ENCODE measurements around the gene MALAT1.

The MALAT1 gene

GRCh38 chr11:65474864-65475263 lies 24.0 kb upstream of the MALAT1 start (continued):
- TF ChIP-seq CSRNP3 (CRISPR knock-in tag; IDR thresholded peaks at IDR 0.05) (no peak), GLIS3 (CRISPR knock-in tag; IDR thresholded peaks at IDR 0.05) (no peak)

GRCh38 chr11:65476632-65477148 lies 22.2 kb upstream of the MALAT1 start:
- no peak for ATAC-seq
- no peak for TF ChIP-seq ISL1 (CRISPR knock-in tag; IDR thresholded peaks at IDR 0.05)
- TF ChIP-seq ZNF70 (CRISPR knock-in tag; IDR thresholded peaks at IDR 0.05), result no peak
- no peak for TF ChIP-seq TOX (CRISPR knock-in tag; IDR thresholded peaks at IDR 0.05; ENCODE audit: borderline replicate concordance)
- no peak for TF ChIP-seq GLIS3 (CRISPR knock-in tag; IDR thresholded peaks at IDR 0.05)
- no peak for TF ChIP-seq OSR1 (CRISPR knock-in tag; IDR thresholded peaks at IDR 0.05)
- TF ChIP-seq ZC3H10 (CRISPR knock-in tag; IDR thresholded peaks at IDR 0.05), result no peak
- TF ChIP-seq ARNTL (CRISPR knock-in tag; IDR thresholded peaks at IDR 0.05; ENCODE audit: borderline replicate concordance, low read depth), result no peak
- TF ChIP-seq POU6F1 (CRISPR knock-in tag; IDR thresholded peaks at IDR 0.05; ENCODE audit: borderline replicate concordance, low read depth), result no peak
- TF ChIP-seq ZNF8 (CRISPR knock-in tag; IDR thresholded peaks at IDR 0.05), result no peak
- no peak for TF ChIP-seq CREB5 (CRISPR knock-in tag; IDR thresholded peaks at IDR 0.05; ENCODE audit: low read depth)

GRCh38 chr11:65477149-65477965 lies 21.5 kb upstream of the MALAT1 start:
- ATAC-seq, result peak; percentile 78
- TF ChIP-seq RARB (CRISPR knock-in tag; IDR thresholded peaks at IDR 0.05) (no peak), PPARA (CRISPR knock-in tag; IDR thresholded peaks at IDR 0.05; ENCODE audit: borderline replicate concordance) (no peak), BACH2 (CRISPR knock-in tag; IDR thresholded peaks at IDR 0.05; ENCODE audit: borderline replicate concordance) (no peak), TCF4 (CRISPR knock-in tag; IDR thresholded peaks at IDR 0.05; ENCODE audit: borderline replicate concordance) (no peak), OSR1 (CRISPR knock-in tag; IDR thresholded peaks at IDR 0.05) (no peak), GLIS3 (CRISPR knock-in tag; IDR thresholded peaks at IDR 0.05) (no peak; the same call in 1 of the 2 replicates), ESRRG (CRISPR knock-in tag; IDR thresholded peaks at IDR 0.05) (no peak), ZFP3 (CRISPR knock-in tag; IDR thresholded peaks at IDR 0.05) (peak; percentile 67; the same call in 1 of the 2 replicates), ZC3H10 (CRISPR knock-in tag; IDR thresholded peaks at IDR 0.05) (no peak; the same call in 1 of the 2 replicates), CREB5 (CRISPR knock-in tag; IDR thresholded peaks at IDR 0.05; ENCODE audit: low read depth) (no peak), ZNF70 (CRISPR knock-in tag; IDR thresholded peaks at IDR 0.05) (no peak), ISL1 (CRISPR knock-in tag; IDR thresholded peaks at IDR 0.05) (no peak), TSHZ2 (CRISPR knock-in tag; IDR thresholded peaks at IDR 0.05) (peak; percentile 43; the same call in 1 of the 2 replicates), CSDC2 (CRISPR knock-in tag; IDR thresholded peaks at IDR 0.05) (peak; percentile 48; the same call in 1 of the 2 replicates), TOX (CRISPR knock-in tag; IDR thresholded peaks at IDR 0.05; ENCODE audit: borderline replicate concordance) (no peak), POU6F1 (CRISPR knock-in tag; IDR thresholded peaks at IDR 0.05; ENCODE audit: borderline replicate concordance, low read depth) (no peak), SNAI2 (CRISPR knock-in tag; IDR thresholded peaks at IDR 0.05) (no peak), ZNF565 (CRISPR knock-in tag; conservative IDR thresholded peaks at IDR 0.05; ENCODE audit: low read depth) (peak; percentile 82; the same call in 1 of the 2 replicates), ARNTL (CRISPR knock-in tag; IDR thresholded peaks at IDR 0.05; ENCODE audit: borderline replicate concordance, low read depth) (no peak), ZNF8 (CRISPR knock-in tag; IDR thresholded peaks at IDR 0.05) (no peak), PATZ1 (CRISPR knock-in tag; IDR thresholded peaks at IDR 0.05; ENCODE audit: borderline replicate concordance) (no peak; the same call in 1 of the 2 replicates), ZFP30 (CRISPR knock-in tag; IDR thresholded peaks at IDR 0.05) (no peak)

All from SK-N-SH treated with all-trans-retinoic acid at 6 μM for 48 hours (cell line).